GM13977 (cell line): ENCODE results near the gene SPACA7.
"Not testable (repeated sequence)": the region's sequence is repeated elsewhere in the genome, so short reads cannot be mapped to it uniquely, and the experiment has no call there.

ENCODE experiments used
- DNase-seq: peaks from one replicate; pipeline ENCODE4 v3.0.0; 2012; ENCODE audit warnings: low spot score
- CTCF ChIP-seq: IDR thresholded peaks from 2 replicates; pipeline ENCODE4 v1.5.1; 2012; ENCODE audit warnings: mild to moderate bottlenecking, control low read depth; ENCODE audit not compliant: insufficient read depth; ENCODE audit errors: extremely low read depth, missing control alignments
- in situ Hi-C: fragments of 300-500 bp; cut with MboI; formaldehyde crosslinking; loops from one replicate; pipeline ENCODE4 v1.12.0; 2022; ENCODE audit warnings: low sequenced_read_pairs, low pct_unique_long_range_greater_than_20kb, mixed read lengths, inconsistent platforms; ENCODE audit not compliant: unreplicated experiment

SPACA7 gene

GRCh38 chr13:112416647-112417046 lies 40.5 kb downstream of the SPACA7 start:
- in situ Hi-C loops, result no loop called here
- no peak for TF ChIP-seq CTCF
- DNase-seq, result no peak

GRCh38 chr13:112417079-112417478 lies 40.9 kb downstream of the SPACA7 start:
- no peak for TF ChIP-seq CTCF
- in situ Hi-C loops, result no loop called here
- DNase-seq, result no peak

GRCh38 chr13:112424098-112424497 lies 47.9 kb downstream of the SPACA7 start:
- TF ChIP-seq CTCF, result no peak
- in situ Hi-C loops, result no loop called here
- no peak for DNase-seq

- DNase-seq, result no peak
- in situ Hi-C loops, result no loop called here
- TF ChIP-seq CTCF, result no peak
Measured at GRCh38 chr13:112428704-112429103, 52.5 kb downstream of the SPACA7 start.

- no peak for TF ChIP-seq CTCF
- in situ Hi-C loops, result no loop called here
- DNase-seq, result no peak
Measured at GRCh38 chr13:112431734-112432133, 55.6 kb downstream of the SPACA7 start.

- DNase-seq, in situ Hi-C loops: not testable (repeated sequence)
Measured at GRCh38 chr13:112432734-112433133, 56.6 kb downstream of the SPACA7 start.

- in situ Hi-C loops, DNase-seq: not testable (repeated sequence)
Measured at GRCh38 chr13:112433517-112433916, 57.4 kb downstream of the SPACA7 start.

GRCh38 chr13:112434032-112434431 lies 57.9 kb downstream of the SPACA7 start:
- no peak for TF ChIP-seq CTCF
- in situ Hi-C loops, result no loop called here
- no peak for DNase-seq
